HG03095 (cell line): ENCODE measurements around the gene LMF1.
"Not testable (repeated sequence)": the region's sequence is repeated elsewhere in the genome, so short reads cannot be mapped to it uniquely, and the experiment has no call there.

Experiments used
- ATAC-seq: cut with Tn5 transposase; IDR thresholded peaks from one replicate; pipeline ENCODE4 v1.9.1; 2021; ENCODE audit warnings: moderate library complexity; ENCODE audit not compliant: unreplicated experiment

LMF1 gene

GRCh38 chr16:873889-874288 lies 96.9 kb downstream of the LMF1 start:
- no peak for ATAC-seq

- ATAC-seq = no peak
Measured at GRCh38 chr16:873243-873661, 97.5 kb downstream of the LMF1 start.

- no peak for ATAC-seq
Measured at GRCh38 chr16:872436-873242, 98.1 kb downstream of the LMF1 start.

GRCh38 chr16:871562-872345 lies 99.0 kb downstream of the LMF1 start:
- no peak for ATAC-seq

GRCh38 chr16:870856-871561 lies 99.8 kb downstream of the LMF1 start:
- no peak for ATAC-seq

- no peak for ATAC-seq
Measured at GRCh38 chr16:869823-870641, 100.8 kb downstream of the LMF1 start.

GRCh38 chr16:868846-869822 lies 101.7 kb downstream of the LMF1 start:
- no peak for ATAC-seq

GRCh38 chr16:868386-868755 lies 102.4 kb downstream of the LMF1 start:
- ATAC-seq = no peak

- ATAC-seq = no peak
Measured at GRCh38 chr16:867421-868385, 103.1 kb downstream of the LMF1 start.

GRCh38 chr16:866252-866896 lies 104.4 kb downstream of the LMF1 start:
- ATAC-seq = no peak

GRCh38 chr16:865026-865425 lies 105.8 kb downstream of the LMF1 start:
- ATAC-seq = no peak

- ATAC-seq = no peak
Measured at GRCh38 chr16:861446-861845, 109.3 kb downstream of the LMF1 start.

- no peak for ATAC-seq
Measured at GRCh38 chr16:860891-861290, 109.9 kb downstream of the LMF1 start.

- not testable (repeated sequence) for ATAC-seq
Measured at GRCh38 chr16:858971-859370, 111.8 kb downstream of the LMF1 start.

- not testable (repeated sequence) for ATAC-seq
Measured at GRCh38 chr16:858441-858840, 112.3 kb downstream of the LMF1 start.

- no peak for ATAC-seq
Measured at GRCh38 chr16:856811-857210, 114.0 kb downstream of the LMF1 start.

- ATAC-seq = no peak
Measured at GRCh38 chr16:856101-856500, 114.7 kb downstream of the LMF1 start.

- ATAC-seq = no peak
Measured at GRCh38 chr16:855471-855870, 115.3 kb downstream of the LMF1 start.
